ENCODE results near the gene MIER2. TPM values are rescaled to one million over a fixed set of nuclear protein-coding genes. Genes with fewer than 3 reads are reported as not detected.

MIER2 gene
- total and polyA plus RNA-seq, 5 donors: 14.7 to 23.1 (median 16.5) TPM

GRCh38 chr19:327291-328024, 17.1 kb downstream of the MIER2 start:
- DNase-seq (peak in 1 of 3 donors; percentile 12), ATAC-seq (peak in 1 of 2 donors; percentile 30)
- Histone ChIP-seq H3K27me3 (ENCODE audit: control insufficient read depth, insufficient read depth) (no peaks in the 10 kb centered on the region), H3K9me3 (ENCODE audit: control insufficient read depth, low read length) (no peaks in the 10 kb centered on the region), H3K4me3 (ENCODE audit: low read length) (no peak overlapping the region), H3K27ac (ENCODE audit: low read length) (no peak overlapping the region), H3K4me1 (ENCODE audit: control insufficient read depth, insufficient read depth, low read length) (no peaks in the 10 kb centered on the region)
- intact Hi-C loops (cut with DNase I): no loop called here
- WGBS: 97% methylated on average over 17 of the region's 17 CpGs

- WGBS: 90% methylated on average over 15 of the region's 15 CpGs
- DNase-seq: peak in 1 of 3 donors; percentile 11
- Histone ChIP-seq H3K27me3 (ENCODE audit: control insufficient read depth, insufficient read depth) (no peaks in the 10 kb centered on the region), H3K4me3 (ENCODE audit: low read length) (no peak overlapping the region), H3K4me1 (ENCODE audit: control insufficient read depth, insufficient read depth, low read length) (no peaks in the 10 kb centered on the region), H3K9me3 (ENCODE audit: control insufficient read depth, low read length) (no peaks in the 10 kb centered on the region), H3K27ac (ENCODE audit: low read length) (no peak overlapping the region)
- intact Hi-C loops (cut with DNase I): no loop called here
- no peak for ATAC-seq
Measured at GRCh38 chr19:326871-327270, 17.7 kb downstream of the MIER2 start.

GRCh38 chr19:325937-326565, 18.5 kb downstream of the MIER2 start:
- intact Hi-C loops (cut with DNase I): no loop called here
- Histone ChIP-seq H3K27me3 (ENCODE audit: control insufficient read depth, insufficient read depth) (no peaks in the 10 kb centered on the region), H3K9me3 (ENCODE audit: control insufficient read depth, low read length) (no peaks in the 10 kb centered on the region), H3K27ac (ENCODE audit: low read length) (no peak overlapping the region), H3K4me1 (ENCODE audit: control insufficient read depth, insufficient read depth, low read length) (no peaks in the 10 kb centered on the region), H3K4me3 (ENCODE audit: low read length) (no peak overlapping the region)
- ATAC-seq: no peak
- 86% methylated on average over 33 of the region's 33 CpGs for WGBS
- DNase-seq: peak in 1 of 3 donors; percentile 64

GRCh38 chr19:325173-325936, 19.2 kb downstream of the MIER2 start:
- no peaks in the 10 kb centered on the region for H3K9me3 ChIP-seq (ENCODE audit: control insufficient read depth, low read length)
- H3K27ac ChIP-seq (ENCODE audit: low read length): no peak overlapping the region
- ATAC-seq (peak in 1 of 2 donors; percentile 25), DNase-seq (peak in 1 of 3 donors; percentile 23)
- no peaks in the 10 kb centered on the region for H3K27me3 ChIP-seq (ENCODE audit: control insufficient read depth, insufficient read depth)
- intact Hi-C loops (cut with DNase I): no loop called here
- 91% methylated on average over 24 of the region's 24 CpGs for WGBS
- H3K4me3 ChIP-seq (ENCODE audit: low read length): no peak overlapping the region
- no peaks in the 10 kb centered on the region for H3K4me1 ChIP-seq (ENCODE audit: control insufficient read depth, insufficient read depth, low read length)

DNA sequence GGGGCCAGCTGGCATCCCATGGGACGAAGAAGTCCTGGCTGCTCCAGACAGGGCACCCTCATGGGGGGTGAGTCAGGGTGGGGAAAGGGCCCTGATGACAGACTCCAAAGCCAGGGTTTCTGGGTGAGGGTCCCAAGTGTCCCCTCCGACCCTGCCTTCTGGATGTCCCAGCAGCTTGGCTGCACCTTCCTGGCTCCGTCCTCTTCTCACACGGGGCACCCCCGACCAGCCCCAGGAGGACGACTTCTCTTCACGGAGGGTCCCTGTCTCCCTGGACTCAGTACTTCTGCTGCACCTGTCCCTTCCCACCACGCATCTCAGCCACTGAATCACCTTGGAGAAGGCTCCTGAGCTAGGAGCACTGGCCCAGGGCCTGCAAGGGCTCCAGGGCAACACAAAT, 19.9 kb downstream of the MIER2 start:
- Histone ChIP-seq H3K9me3 (ENCODE audit: control insufficient read depth, low read length) (no peaks in the 10 kb centered on the region), H3K27me3 (ENCODE audit: control insufficient read depth, insufficient read depth) (no peaks in the 10 kb centered on the region), H3K4me3 (ENCODE audit: low read length) (no peak overlapping the region), H3K27ac (ENCODE audit: low read length) (no peak overlapping the region), H3K4me1 (ENCODE audit: control insufficient read depth, insufficient read depth, low read length) (no peaks in the 10 kb centered on the region)
- 97% methylated on average over 8 of the region's 8 CpGs for WGBS
- intact Hi-C loops (cut with DNase I): no loop called here
- ATAC-seq (no peak), DNase-seq (no peak)

- intact Hi-C loops (cut with DNase I): no loop called here
- WGBS: 97% methylated on average over 13 of the region's 13 CpGs
- ATAC-seq (no peak), DNase-seq (no peak)
- Histone ChIP-seq H3K27ac (ENCODE audit: low read length) (no peak overlapping the region), H3K4me1 (ENCODE audit: control insufficient read depth, insufficient read depth, low read length) (no peaks in the 10 kb centered on the region), H3K9me3 (ENCODE audit: control insufficient read depth, low read length) (no peaks in the 10 kb centered on the region), H3K4me3 (ENCODE audit: low read length) (no peak overlapping the region), H3K27me3 (ENCODE audit: control insufficient read depth, insufficient read depth) (no peaks in the 10 kb centered on the region)
Measured at GRCh38 chr19:322616-323015, 22.0 kb downstream of the MIER2 start.

- WGBS: 60% methylated on average over 5 of the region's 5 CpGs
- ATAC-seq (no peak), DNase-seq (no peak)
- no peaks in the 10 kb centered on the region for H3K9me3 ChIP-seq (ENCODE audit: control insufficient read depth, low read length)
- no peak overlapping the region for H3K27ac ChIP-seq (ENCODE audit: low read length)
- no peaks in the 10 kb centered on the region for H3K4me1 ChIP-seq (ENCODE audit: control insufficient read depth, insufficient read depth, low read length)
- H3K4me3 ChIP-seq (ENCODE audit: low read length): no peak overlapping the region
- intact Hi-C loops (cut with DNase I): no loop called here
- no peaks in the 10 kb centered on the region for H3K27me3 ChIP-seq (ENCODE audit: control insufficient read depth, insufficient read depth)
Measured at GRCh38 chr19:318509-318774, 26.2 kb downstream of the MIER2 start.

GRCh38 chr19:317710-318508, 26.7 kb downstream of the MIER2 start:
- Histone ChIP-seq H3K4me3 (ENCODE audit: low read length) (no peak overlapping the region), H3K4me1 (ENCODE audit: control insufficient read depth, insufficient read depth, low read length) (no peaks in the 10 kb centered on the region), H3K27ac (ENCODE audit: low read length) (no peak overlapping the region), H3K27me3 (ENCODE audit: control insufficient read depth, insufficient read depth) (no peaks in the 10 kb centered on the region), H3K9me3 (ENCODE audit: control insufficient read depth, low read length) (no peaks in the 10 kb centered on the region)
- WGBS: 93% methylated on average over 10 of the region's 10 CpGs
- no peak for DNase-seq
- ATAC-seq: no peak
- intact Hi-C loops (cut with DNase I): no loop called here

GRCh38 chr19:315811-316210, 28.8 kb downstream of the MIER2 start:
- intact Hi-C loops (cut with DNase I): no loop called here
- Histone ChIP-seq H3K27ac (ENCODE audit: low read length) (no peak overlapping the region), H3K4me3 (ENCODE audit: low read length) (no peak overlapping the region), H3K27me3 (ENCODE audit: control insufficient read depth, insufficient read depth) (no peaks in the 10 kb centered on the region), H3K9me3 (ENCODE audit: control insufficient read depth, low read length) (no peaks in the 10 kb centered on the region), H3K4me1 (ENCODE audit: control insufficient read depth, insufficient read depth, low read length) (no peaks in the 10 kb centered on the region)
- no peak for ATAC-seq
- no peak for DNase-seq
- 70% methylated on average over 8 of the region's 8 CpGs for WGBS

- Histone ChIP-seq H3K27me3 (ENCODE audit: control insufficient read depth, insufficient read depth) (no peaks in the 10 kb centered on the region), H3K9me3 (ENCODE audit: control insufficient read depth, low read length) (no peaks in the 10 kb centered on the region), H3K27ac (ENCODE audit: low read length) (no peak overlapping the region), H3K4me3 (ENCODE audit: low read length) (no peak overlapping the region), H3K4me1 (ENCODE audit: control insufficient read depth, insufficient read depth, low read length) (no peaks in the 10 kb centered on the region)
- 88% methylated on average over 22 of the region's 22 CpGs for WGBS
- ATAC-seq (peak in 1 of 2 donors; percentile 7), DNase-seq (no peak)
- intact Hi-C loops (cut with DNase I): no loop called here
Measured at GRCh38 chr19:313988-314815, 30.4 kb downstream of the MIER2 start.
